Heart right ventricle (tissue), 16 donors: ENCODE data around the gene MEGF11. TPM values are rescaled to one million over a fixed set of nuclear protein-coding genes. Genes with fewer than 3 reads are reported as not detected.
A peak's percentile ranks its signal among the peaks of the same experiment; 100 is the strongest.

Source experiments
- ATAC-seq, 8 donors: fragments of 200-7000 bp; cut with Tn5 transposase; one replicate each; pipeline ENCODE4 v1.9.1; 2020; ENCODE audit warnings: mild to moderate bottlenecking in 8 of 8, moderate library complexity in 8 of 8, moderate number of reproducible peaks in 1 of 8
- DNase-seq, 2 donors: peaks; one replicate each; pipeline ENCODE4 v3.0.0-alpha.2; 2020
- H3K27ac ChIP-seq, 10 donors: fragments of 200-600 bp; sonication (generic) in 2 of 10; one replicate each; pipeline versions ENCODE4 v1.5.0 to v1.8.0; 2020 to 2022; ENCODE audit warnings: mild to moderate bottlenecking in 3 of 10
- H3K27me3 ChIP-seq, 7 donors: fragments of 200-600 bp; one replicate each; pipeline ENCODE4 v1.8.0; 2021 to 2022; ENCODE audit warnings: mild to moderate bottlenecking in 2 of 7
- H3K36me3 ChIP-seq, 9 donors: fragments of 200-600 bp; sonication (generic) in 1 of 9; one replicate each; pipeline versions ENCODE4 v1.5.0 to v1.8.0; 2020 to 2022; ENCODE audit warnings: mild to moderate bottlenecking in 2 of 9
- H3K4me1 ChIP-seq, 9 donors: fragments of 200-600 bp; sonication (generic) in 1 of 9; one replicate each; pipeline versions ENCODE4 v1.5.0 to v1.8.0; 2020 to 2022; ENCODE audit warnings: mild to moderate bottlenecking in 4 of 9
- H3K4me3 ChIP-seq, 10 donors: fragments of 200-600 bp; sonication (generic) in 2 of 10; one replicate each; pipeline versions ENCODE4 v1.5.0 to v1.8.0; 2020 to 2022; ENCODE audit warnings: mild to moderate bottlenecking in 7 of 10, moderate library complexity in 2 of 10
- H3K9me3 ChIP-seq, 11 donors: fragments of 200-600 bp in 10 of 11; sonication (generic) in 2 of 11; one replicate each; pipeline versions ENCODE4 v1.5.0 to v1.8.0; 2013 to 2022; ENCODE audit warnings: mild to moderate bottlenecking in 2 of 11, control low read depth in 1 of 11, moderate library complexity in 1 of 11
- CTCF ChIP-seq, 9 donors: fragments of 200-600 bp; sonication (generic) in 2 of 9; IDR thresholded peaks; one replicate each; pipeline versions ENCODE4 v1.5.0 to v1.8.0; 2021 to 2022; ENCODE audit warnings: antibody characterized with exemption in 9 of 9, mild to moderate bottlenecking in 5 of 9, moderate library complexity in 1 of 9
- WGBS, 2 donors: extraction: QIAGEN DNeasy Blood & Tissue Kit; methylation state at CpG; one replicate each; pipeline ENCODE4 v1.1.7; 2013; ENCODE audit warnings: inconsistent platforms in 1 of 2; 5-methylcytosine and 5-hydroxymethylcytosine counted together
- intact Hi-C, 10 donors: fragments of 100-400 bp; cut with DNase I; formaldehyde crosslinking; loops; one replicate each; pipeline versions ENCODE4 v1.11.1 to v1.14.2; 2022
- long read RNA-seq, 3 donors: library from polyadenylated mRNA; unstranded; transcript quantifications; one replicate each; pipeline ENCODE4 v2.0.0, GENCODE V29; 2020 to 2021
- polyA plus RNA-seq, 2 donors: library from polyadenylated mRNA; stranded (reverse); fragments of 200-250 nt; gene quantifications; one replicate each; pipeline ENCODE4 v1.2.3, GENCODE V29; 2013
- total RNA-seq, 10 donors: library from RNA; stranded (reverse); fragmentation: NEBNext Ultra II Directional in 3 of 10; extraction: Animal tissue kit (Norgen Biotek cat#: 25700) in 3 of 10; gene quantifications; one replicate each; pipeline versions ENCODE4 v1.2.1 to v1.2.4, GENCODE V29; 2021 to 2023
- donor health status: Arrhythmogenic right ventricular cardiomyopathy.
- donor health status: ischemic (EF 13 %, LVEDD 7.1; RV severe dilation, severe dysfunction).
- donor health status: healthy with polysubstance abuse.
- donor health status: DM: no; HTN: yes; CAD: no.
- donor health status: DM: no; HTN: no; CAD: no.
- donor health status: ischemic (EF 25% LVEDD 6.9; RV normal size, moderate dysfunction).
- donor health status: ischemic (EF 25% LVEDD 5.7; RV mildly dilated, moderate dysfunction).
- donor health status: healthy.
- donor health status: DM: yes; HTN: yes; CAD: no.
- donor health status: Ischemic cardiomyopathy.
- donor health status: ischemic (EF 35%, LVEDD 5.7; RV mildly dilated, moderate dysfunction).
- donor health status: nonischemic (EF 11% LVEDD 7.7; RV severe dilation, severe dysfunction).
- donor health status: DM: yes; HTN: yes; CAD: no.
- donor health status: PGD.
- donor health status: ischemic (EF 29% LVEDD 5.4; RV normal size, mild dysfunction).
- donor health status: nonischemic (EF 23%, LVEDD 6.1; RV moderate dilation, normal function).

MEGF11 gene
- total RNA-seq (not detected), polyA plus RNA-seq (under 1 TPM in 1 of 2 donors, not detected in 1; 0.03 TPM)
- long read RNA-seq, donor 1, partial matches to known transcripts = 0 of 1 reads
- long read RNA-seq, donor 1, other reads (novel, unspliced or antisense) = 1 of 1 reads
- long read RNA-seq, donor 2, partial matches to known transcripts = 0 of 1 reads
- long read RNA-seq, donor 2, other reads (novel, unspliced or antisense) = 1 of 1 reads
- long read RNA-seq, donor 3, partial matches to known transcripts = 0 of 3 reads
- long read RNA-seq, donor 3, other reads (novel, unspliced or antisense) = 3 of 3 reads

- ATAC-seq (peak; percentile 17 to 65 (median 46)), DNase-seq (peak in 1 of 2 donors; percentile 23)
- TF ChIP-seq CTCF (IDR thresholded peaks at IDR 0.05) = no peak
- intact Hi-C loops = no loop called here
- H3K27me3 ChIP-seq = peaks cover 0 to 95% (median 85%) of the 10 kb centered on the region in 7 donors
- WGBS, 2 donors = 0% methylated on average over 45 to 64 of the region's 64 CpGs
- no peak within 1 kb of the TSS for H3K27ac ChIP-seq
- H3K4me3 ChIP-seq = peak within 1 kb of the TSS; percentile 26 to 64 (median 56)
- no peaks in the 10 kb centered on the region for H3K9me3 ChIP-seq
- H3K4me1 ChIP-seq = peaks cover 15 to 31% (median 28%) of the 10 kb centered on the region in 9 donors
- no peaks in the 10 kb centered on the region for H3K36me3 ChIP-seq
These were observed at the start of gene MEGF11 for GRCh38 chr15:66253418-66254088. MEGF11 (minus strand) TSS chr15:66253750; CDS start chr15:66128403, 125,347 bp downstream.

- DNase-seq = no peak
- Histone ChIP-seq H3K27me3 (no peaks in the 10 kb centered on the region), H3K4me3 (no peak overlapping the region), H3K4me1 (no peaks in the 10 kb centered on the region), H3K27ac (no peak overlapping the region), H3K9me3 (no peaks in the 10 kb centered on the region), H3K36me3 (peaks cover 0 to 81% (median 19%) of the 10 kb centered on the region in 9 donors)
- whole genome bisulfite sequencing, 2 donors = 96 to 97% methylated on average over 5 of the region's 5 CpGs
- ATAC-seq = no peak
- intact Hi-C loops = no loop called here
- TF ChIP-seq CTCF (IDR thresholded peaks at IDR 0.05) = no peak
These were observed 49.1 kb upstream of the MEGF11 start for GRCh38 chr15:66302489-66303278.

- intact Hi-C loops = loop anchor here in 1 of 10 donors (5.0 kb wide), 1 partner anchor 198 kb away; the partner anchor contains the start of gene SNAPC5
- ATAC-seq (no peak), DNase-seq (no peak)
- Histone ChIP-seq H3K4me1 (peaks cover 3 to 27% (median 19%) of the 10 kb centered on the region in 9 donors), H3K36me3 (peaks cover 0 to 66% (median 3%) of the 10 kb centered on the region in 9 donors), H3K4me3 (no peak overlapping the region), H3K27me3 (no peaks in the 10 kb centered on the region), H3K9me3 (no peaks in the 10 kb centered on the region), H3K27ac (no peak overlapping the region)
- TF ChIP-seq CTCF (IDR thresholded peaks at IDR 0.05) = no peak
- 79 to 84% methylated on average over 4 of the region's 4 CpGs for WGBS, 2 donors
These were observed 45.3 kb upstream of the MEGF11 start for GRCh38 chr15:66298803-66299251.

- Histone ChIP-seq H3K4me1 (peaks cover 3 to 39% (median 29%) of the 10 kb centered on the region in 9 donors), H3K36me3 (peaks cover 0 to 43% (median 3%) of the 10 kb centered on the region in 9 donors), H3K4me3 (no peak overlapping the region), H3K27ac (no peak overlapping the region), H3K27me3 (no peaks in the 10 kb centered on the region), H3K9me3 (no peaks in the 10 kb centered on the region)
- no peak for TF ChIP-seq CTCF (IDR thresholded peaks at IDR 0.05)
- DNase-seq (no peak), ATAC-seq (no peak)
- 71 to 78% methylated on average over 5 of the region's 5 CpGs for WGBS, 2 donors
- intact Hi-C loops = loop anchor here in 1 of 10 donors (5.0 kb wide), 1 partner anchor 201 kb away; the partner anchor contains the start of gene SNAPC5
These were observed 42.6 kb upstream of the MEGF11 start for GRCh38 chr15:66296186-66296585.
